Measurements from ENCODE around the gene ITIH3. TPM values are rescaled to one million over a fixed set of nuclear protein-coding genes. Genes with fewer than 3 reads are reported as not detected.

Gene ITIH3
- total RNA-seq, 5 donors from 2014 or later (not counting 1 experiment from before 2014, with no cell fraction given): 0.23 to 0.88 (median 0.76) TPM; not detected in 2

GRCh38 chr3:52769786-52770455, 24.7 kb upstream of the ITIH3 start:
- H3K27ac Mint-ChIP-seq: peak overlapping the region; percentile 40 to 86
- H3K27ac ChIP-seq (ENCODE audit: low read length): peak overlapping the region; percentile 41
- peaks cover 3 to 17% of the 10 kb centered on the region in 2 experiments for H3K4me1 ChIP-seq (ENCODE audit: control insufficient read depth in 1 of 2, extremely low read depth in 1 of 2, insufficient read depth in 2 of 2, low read length in 2 of 2)
- peaks cover 0 to 8% of the 10 kb centered on the region in 2 donors for H3K36me3 ChIP-seq (ENCODE audit: control insufficient read depth in 2 of 2, extremely low read depth in 1 of 2, insufficient read depth in 1 of 2, low read length in 1 of 2)
- ChIA-PET CTCF (interaction anchor here in 1 of 2 donors (1.4 kb wide), 1 partner anchor 123 kb away, joined by 3 read pairs; no protein-coding TSS in a partner anchor), POLR2A (no interaction called here)
- 61% methylated on average over 9 of the region's 13 CpGs for WGBS (ENCODE audit: insufficient coverage)
- ATAC-seq (replicated peaks in 1 of 4) (no peak), DNase-seq (peak in 1 of 35 experiments; percentile 9)
- H3K36me3 Mint-ChIP-seq: peaks cover 17% of the 10 kb centered on the region
- no peaks in the 10 kb centered on the region for H3K9me3 Mint-ChIP-seq
- peaks cover 22 to 26% (median 23%) of the 10 kb centered on the region in 3 donors for H3K4me1 Mint-ChIP-seq
- peak overlapping the region; percentile 84 to 95 (median 91) for H3K4me3 Mint-ChIP-seq
- no peaks in the 10 kb centered on the region for H3K9me3 ChIP-seq
- no peaks in the 10 kb centered on the region for H3K27me3 Mint-ChIP-seq
- no peaks in the 10 kb centered on the region for H3K27me3 ChIP-seq (replicated peaks in 1 of 2; ENCODE audit: control insufficient read depth in 2 of 2, extremely low read depth in 1 of 2, insufficient read depth in 2 of 2, low read length in 1 of 2)
- H3K4me3 ChIP-seq (ENCODE audit: control insufficient read depth in 1 of 2, extremely low read depth in 1 of 2, low read length in 1 of 2): peak overlapping the region; percentile 64 to 67

GRCh38 chr3:52770496-52771333, 23.9 kb upstream of the ITIH3 start, which contains the start of gene NEK4:
TSS of gene NEK4 (minus strand) at chr3:52770940. CDS start at chr3:52770746, 194 bp downstream.
- Mint-ChIP-seq H3K9me3 (no peaks in the 10 kb centered on the region), H3K4me3 (peak within 1 kb of the TSS; percentile 84 to 95 (median 91)), H3K36me3 (peaks cover 12% of the 10 kb centered on the region), H3K27me3 (no peaks in the 10 kb centered on the region), H3K4me1 (peaks cover 22 to 26% (median 23%) of the 10 kb centered on the region in 3 donors), H3K27ac (peak within 1 kb of the TSS; percentile 86 to 96)
- H3K9me3 ChIP-seq: no peaks in the 10 kb centered on the region
- no peaks in the 10 kb centered on the region for H3K27me3 ChIP-seq (replicated peaks in 1 of 2; ENCODE audit: control insufficient read depth in 2 of 2, extremely low read depth in 1 of 2, insufficient read depth in 2 of 2, low read length in 1 of 2)
- under 1% methylated on average over 66 of the region's 67 CpGs for WGBS (ENCODE audit: insufficient coverage)
- ChIA-PET CTCF (interaction anchor here in 1 of 2 donors (0.7 to 1.4 kb wide), 2 partner anchors 28 to 122 kb away, joined by 3 read pairs; no protein-coding TSS in a partner anchor), POLR2A (interaction anchor here in 1 of 2 donors (0.5 kb wide), 1 partner anchor 1822 kb away, joined by 7 read pairs; no protein-coding TSS in a partner anchor)
- peak within 1 kb of the TSS; percentile 64 to 67 for H3K4me3 ChIP-seq (ENCODE audit: control insufficient read depth in 1 of 2, extremely low read depth in 1 of 2, low read length in 1 of 2)
- DNase-seq (peak; percentile 26 to 88 (median 59)), ATAC-seq (replicated peaks in 1 of 4) (peak; percentile 90 to 97 (median 94))
- H3K27ac ChIP-seq (ENCODE audit: low read length): peak within 1 kb of the TSS; percentile 66
- H3K4me1 ChIP-seq (ENCODE audit: control insufficient read depth in 1 of 2, extremely low read depth in 1 of 2, insufficient read depth in 2 of 2, low read length in 2 of 2): peaks cover 3 to 17% of the 10 kb centered on the region in 2 experiments
- H3K36me3 ChIP-seq (ENCODE audit: control insufficient read depth in 2 of 2, extremely low read depth in 1 of 2, insufficient read depth in 1 of 2, low read length in 1 of 2): peaks cover 0 to under 1% of the 10 kb centered on the region in 2 donors

- no peaks in the 10 kb centered on the region for H3K9me3 ChIP-seq
- Mint-ChIP-seq H3K9me3 (no peaks in the 10 kb centered on the region), H3K4me3 (peak overlapping the region; percentile 84 to 95 (median 91)), H3K27me3 (no peaks in the 10 kb centered on the region), H3K4me1 (peaks cover 22 to 26% (median 23%) of the 10 kb centered on the region in 3 donors), H3K36me3 (peaks cover 7% of the 10 kb centered on the region), H3K27ac (peak overlapping the region; percentile 85 to 96)
- WGBS (ENCODE audit: insufficient coverage): 96% methylated on average over 3 of the region's 5 CpGs
- H3K27me3 ChIP-seq (replicated peaks in 1 of 2; ENCODE audit: control insufficient read depth in 2 of 2, extremely low read depth in 1 of 2, insufficient read depth in 2 of 2, low read length in 1 of 2): no peaks in the 10 kb centered on the region
- POLR2A ChIA-PET: no interaction called here
- H3K27ac ChIP-seq (ENCODE audit: low read length): peak overlapping the region; percentile 66
- ATAC-seq (replicated peaks in 1 of 4) (peak; percentile 5 to 17 (median 12)), DNase-seq (no peak)
- no peaks in the 10 kb centered on the region for H3K36me3 ChIP-seq (ENCODE audit: control insufficient read depth in 2 of 2, extremely low read depth in 1 of 2, insufficient read depth in 1 of 2, low read length in 1 of 2)
- peaks cover 3 to 17% of the 10 kb centered on the region in 2 experiments for H3K4me1 ChIP-seq (ENCODE audit: control insufficient read depth in 1 of 2, extremely low read depth in 1 of 2, insufficient read depth in 2 of 2, low read length in 2 of 2)
- CTCF ChIA-PET: interaction anchor here in 1 of 2 donors (1.4 kb wide), 1 partner anchor 121 kb away, joined by 3 read pairs; no protein-coding TSS in a partner anchor
- peak overlapping the region; percentile 64 to 67 for H3K4me3 ChIP-seq (ENCODE audit: control insufficient read depth in 1 of 2, extremely low read depth in 1 of 2, low read length in 1 of 2)
Observed at GRCh38 chr3:52771334-52771681, 23.3 kb upstream of the ITIH3 start.

GRCh38 chr3:52771702-52772101, 22.9 kb upstream of the ITIH3 start:
- Mint-ChIP-seq H3K4me3 (peak overlapping the region; percentile 84 to 95 (median 91)), H3K4me1 (peaks cover 22 to 26% (median 23%) of the 10 kb centered on the region in 3 donors), H3K27me3 (no peaks in the 10 kb centered on the region), H3K27ac (peak overlapping the region; percentile 85 to 96), H3K36me3 (peaks cover 6% of the 10 kb centered on the region), H3K9me3 (no peaks in the 10 kb centered on the region)
- ChIA-PET CTCF (interaction anchor here in 1 of 2 donors (1.4 kb wide), 1 partner anchor 121 kb away, joined by 3 read pairs; no protein-coding TSS in a partner anchor), POLR2A (no interaction called here)
- no peak overlapping the region for H3K4me3 ChIP-seq (ENCODE audit: control insufficient read depth in 1 of 2, extremely low read depth in 1 of 2, low read length in 1 of 2)
- ATAC-seq (replicated peaks in 1 of 4) (no peak), DNase-seq (no peak)
- H3K36me3 ChIP-seq (ENCODE audit: control insufficient read depth in 2 of 2, extremely low read depth in 1 of 2, insufficient read depth in 1 of 2, low read length in 1 of 2): no peaks in the 10 kb centered on the region
- H3K27ac ChIP-seq (ENCODE audit: low read length): no peak overlapping the region
- H3K9me3 ChIP-seq: no peaks in the 10 kb centered on the region
- H3K27me3 ChIP-seq (replicated peaks in 1 of 2; ENCODE audit: control insufficient read depth in 2 of 2, extremely low read depth in 1 of 2, insufficient read depth in 2 of 2, low read length in 1 of 2): no peaks in the 10 kb centered on the region
- 84% methylated on average over 5 of the region's 10 CpGs for WGBS (ENCODE audit: insufficient coverage)
- peaks cover 3 to 17% of the 10 kb centered on the region in 2 experiments for H3K4me1 ChIP-seq (ENCODE audit: control insufficient read depth in 1 of 2, extremely low read depth in 1 of 2, insufficient read depth in 2 of 2, low read length in 2 of 2)

GRCh38 chr3:52773361-52774065, 21.1 kb upstream of the ITIH3 start:
- ATAC-seq (replicated peaks in 1 of 4): no peak
- H3K9me3 ChIP-seq: no peaks in the 10 kb centered on the region
- Mint-ChIP-seq H3K4me3 (no peak overlapping the region), H3K36me3 (no peaks in the 10 kb centered on the region), H3K27ac (no peak overlapping the region), H3K4me1 (peaks cover 20 to 26% (median 23%) of the 10 kb centered on the region in 3 donors), H3K27me3 (peaks cover 0 to 2% of the 10 kb centered on the region in 2 donors), H3K9me3 (no peaks in the 10 kb centered on the region)
- H3K27me3 ChIP-seq (replicated peaks in 1 of 2; ENCODE audit: control insufficient read depth in 2 of 2, extremely low read depth in 1 of 2, insufficient read depth in 2 of 2, low read length in 1 of 2): peaks cover 0 to 6% of the 10 kb centered on the region in 2 experiments
- peaks cover 3 to 17% of the 10 kb centered on the region in 2 experiments for H3K4me1 ChIP-seq (ENCODE audit: control insufficient read depth in 1 of 2, extremely low read depth in 1 of 2, insufficient read depth in 2 of 2, low read length in 2 of 2)
- H3K4me3 ChIP-seq (ENCODE audit: control insufficient read depth in 1 of 2, extremely low read depth in 1 of 2, low read length in 1 of 2): no peak overlapping the region
- H3K36me3 ChIP-seq (ENCODE audit: control insufficient read depth in 2 of 2, extremely low read depth in 1 of 2, insufficient read depth in 1 of 2, low read length in 1 of 2): no peaks in the 10 kb centered on the region
- no peak overlapping the region for H3K27ac ChIP-seq (ENCODE audit: low read length)
- ChIA-PET CTCF (interaction anchor here in 1 of 2 donors (0.5 kb wide), 1 partner anchor 119 kb away, joined by 3 read pairs; no protein-coding TSS in a partner anchor), POLR2A (interaction anchor here in 1 of 2 donors (0.7 kb wide), 1 partner anchor 116 kb away, joined by 13 read pairs; no protein-coding TSS in a partner anchor)
- no peak for DNase-seq
- WGBS (ENCODE audit: insufficient coverage): 90% methylated on average over 7 of the region's 13 CpGs

Data from T-cell (primary cell).